ENCODE data around the gene FBXO15. TPM values are rescaled to one million over a fixed set of nuclear protein-coding genes. Genes with fewer than 3 reads are reported as not detected.

The FBXO15 gene
- total and polyA plus RNA-seq, 2 of the 8 experiments (the other 6 are each of a cell fraction or from before 2014, with no cell fraction given), result 0.84 to 0.85 TPM

DNA sequence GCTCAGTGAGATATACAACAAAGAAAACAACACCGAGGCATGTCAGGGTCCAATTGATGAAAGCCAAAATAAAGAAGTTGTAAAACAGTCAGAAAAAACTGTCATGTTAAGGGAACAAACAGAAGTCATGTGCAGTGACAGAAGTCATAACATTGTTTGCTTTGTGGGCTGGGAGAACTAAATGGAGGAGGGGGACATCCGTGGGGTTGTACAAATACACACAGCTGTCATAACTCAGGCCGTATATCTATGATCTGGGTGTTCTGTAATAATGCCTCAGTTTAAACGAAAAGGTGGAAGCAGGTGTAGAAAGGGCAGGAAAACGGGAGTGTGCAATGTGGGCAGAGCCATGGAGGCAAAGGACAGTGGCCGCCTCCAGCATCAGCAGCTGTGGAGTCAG, 28.0 kb upstream of the FBXO15 start (continued):
- TF ChIP-seq, protein P1, sequence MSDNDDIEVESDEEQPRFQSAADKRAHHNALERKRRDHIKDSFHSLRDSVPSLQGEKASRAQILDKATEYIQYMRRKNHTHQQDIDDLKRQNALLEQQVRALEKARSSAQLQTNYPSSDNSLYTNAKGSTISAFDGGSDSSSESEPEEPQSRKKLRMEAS (IDR thresholded peaks at IDR 0.05), result no peak
- no peak for TF ChIP-seq TCF12 (IDR thresholded peaks at IDR 0.05; ENCODE audit: low read depth, low read length)
- no peak for TF ChIP-seq TEAD4 (IDR thresholded peaks at IDR 0.05; ENCODE audit: low read depth, low read length)
- no peak for TF ChIP-seq SRF (IDR thresholded peaks at IDR 0.05; ENCODE audit: low read depth, low read length)
- TF ChIP-seq CREB1 (IDR thresholded peaks at IDR 0.05), result no peak
- no peak for TF ChIP-seq TBP (IDR thresholded peaks at IDR 0.05; ENCODE audit: low read depth, low read length)
- no peak for TF ChIP-seq YY1 (IDR thresholded peaks at IDR 0.05; ENCODE audit: low read depth, low read length)
- TF ChIP-seq FOSL1 (IDR thresholded peaks at IDR 0.05; ENCODE audit: insufficient read depth, low read depth, low read length), result no peak
- TF ChIP-seq, protein P2, sequence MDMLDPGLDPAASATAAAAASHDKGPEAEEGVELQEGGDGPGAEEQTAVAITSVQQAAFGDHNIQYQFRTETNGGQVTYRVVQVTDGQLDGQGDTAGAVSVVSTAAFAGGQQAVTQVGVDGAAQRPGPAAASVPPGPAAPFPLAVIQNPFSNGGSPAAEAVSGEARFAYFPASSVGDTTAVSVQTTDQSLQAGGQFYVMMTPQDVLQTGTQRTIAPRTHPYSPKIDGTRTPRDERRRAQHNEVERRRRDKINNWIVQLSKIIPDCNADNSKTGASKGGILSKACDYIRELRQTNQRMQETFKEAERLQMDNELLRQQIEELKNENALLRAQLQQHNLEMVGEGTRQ (IDR thresholded peaks at IDR 0.05; ENCODE audit: low read length), result no peak
- TF ChIP-seq GTF2F1 (IDR thresholded peaks at IDR 0.05; ENCODE audit: borderline replicate concordance, low read depth, low read length), result no peak
